ENCODE data around the gene LSAMP.

DNA sequence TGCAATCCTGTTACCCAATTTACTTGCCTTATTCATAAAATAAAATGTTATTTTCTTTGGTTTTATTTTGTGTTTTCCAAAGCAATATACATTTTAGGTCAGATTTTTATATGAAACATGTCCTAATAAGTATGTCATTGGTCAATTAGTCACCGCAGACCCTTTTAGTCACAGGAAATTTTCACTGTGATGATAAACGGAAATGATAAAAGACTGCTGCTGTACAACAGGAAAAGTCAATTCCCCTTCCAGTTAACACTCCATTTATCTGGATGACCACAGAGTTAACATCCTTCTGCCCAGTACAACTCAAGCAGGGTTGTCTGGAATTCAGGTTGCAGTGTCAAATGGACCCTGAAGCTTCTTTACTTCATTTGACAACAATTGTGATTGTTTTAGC is 175.2 kb downstream of the LSAMP start:
- TF ChIP-seq POLR2AphosphoS5 (IDR thresholded peaks at IDR 0.05; ENCODE audit: insufficient read depth in 1 of 2, low read depth in 1 of 2): no peak
- TF ChIP-seq, protein P1, sequence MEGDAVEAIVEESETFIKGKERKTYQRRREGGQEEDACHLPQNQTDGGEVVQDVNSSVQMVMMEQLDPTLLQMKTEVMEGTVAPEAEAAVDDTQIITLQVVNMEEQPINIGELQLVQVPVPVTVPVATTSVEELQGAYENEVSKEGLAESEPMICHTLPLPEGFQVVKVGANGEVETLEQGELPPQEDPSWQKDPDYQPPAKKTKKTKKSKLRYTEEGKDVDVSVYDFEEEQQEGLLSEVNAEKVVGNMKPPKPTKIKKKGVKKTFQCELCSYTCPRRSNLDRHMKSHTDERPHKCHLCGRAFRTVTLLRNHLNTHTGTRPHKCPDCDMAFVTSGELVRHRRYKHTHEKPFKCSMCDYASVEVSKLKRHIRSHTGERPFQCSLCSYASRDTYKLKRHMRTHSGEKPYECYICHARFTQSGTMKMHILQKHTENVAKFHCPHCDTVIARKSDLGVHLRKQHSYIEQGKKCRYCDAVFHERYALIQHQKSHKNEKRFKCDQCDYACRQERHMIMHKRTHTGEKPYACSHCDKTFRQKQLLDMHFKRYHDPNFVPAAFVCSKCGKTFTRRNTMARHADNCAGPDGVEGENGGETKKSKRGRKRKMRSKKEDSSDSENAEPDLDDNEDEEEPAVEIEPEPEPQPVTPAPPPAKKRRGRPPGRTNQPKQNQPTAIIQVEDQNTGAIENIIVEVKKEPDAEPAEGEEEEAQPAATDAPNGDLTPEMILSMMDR (IDR thresholded peaks at IDR 0.05): no peak
